ENCODE measurements around the gene LGALS7B.
"Not testable (repeated sequence)": the region's sequence is repeated elsewhere in the genome, so short reads cannot be mapped to it uniquely, and the experiment has no call there.

DNA sequence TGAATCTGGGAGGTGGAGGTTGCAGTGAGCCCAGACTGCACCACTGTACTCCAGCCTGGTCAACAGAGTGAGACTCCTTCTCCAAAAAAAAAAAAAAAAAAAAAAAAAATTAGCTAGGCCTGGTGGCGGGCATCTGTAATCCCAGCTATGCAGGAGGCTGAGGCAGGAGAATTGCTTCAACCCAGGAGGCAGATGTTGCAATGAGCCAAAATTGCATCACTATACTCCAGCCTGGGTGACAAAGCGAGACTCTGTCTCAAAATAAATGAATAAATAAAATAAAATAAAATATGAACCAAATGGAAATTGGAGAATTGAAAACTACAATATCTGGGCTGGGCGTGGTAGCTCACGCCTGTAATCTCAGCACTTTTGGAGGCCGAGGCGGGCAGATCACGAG lies 40.2 kb downstream of the LGALS7B start:
- not testable (repeated sequence) for TF ChIP-seq POLR2A (IDR thresholded peaks at IDR 0.05; ENCODE audit: low read depth, low read length); POLR2AphosphoS5 (IDR thresholded peaks at IDR 0.05; ENCODE audit: low read depth, low read length); TAF1 (IDR thresholded peaks at IDR 0.05; ENCODE audit: borderline replicate concordance, low read depth, low read length)

Measured in GM12892 (cell line).